Activated CD4-positive, alpha-beta memory T cell treated with anti-CD3 and anti-CD28 coated beads for 36 hours (primary cell): Measurements from ENCODE around the gene EDEM3. TPM values are rescaled to one million over a fixed set of nuclear protein-coding genes. Genes with fewer than 3 reads are reported as not detected.

ENCODE experiments used
- CTCF ChIA-PET: fragments of 350-600 bp; sonication (Branson Sonifier 250); formaldehyde crosslinking; loops from one replicate; lab custom pipeline; 2021; ENCODE audit warnings: antibody characterized with exemption, inconsistent platforms; lab: Charles Lee
- POLR2A ChIA-PET: fragments of 350-600 bp; sonication (Branson Sonifier 250); formaldehyde crosslinking; loops from one replicate; lab custom pipeline; 2021; ENCODE audit warnings: antibody characterized with exemption; lab: Charles Lee
- DNase-seq: peaks from one replicate; pipeline ENCODE4 v3.0.0-alpha.2; 2020
- H3K27ac Mint-ChIP-seq: one replicate; pipeline ENCODE4 v1.8.0; 2021; ENCODE audit warnings: mixed read lengths
- H3K27me3 Mint-ChIP-seq: one replicate; pipeline ENCODE4 v1.8.0; 2021; ENCODE audit warnings: mixed read lengths
- H3K36me3 Mint-ChIP-seq: one replicate; pipeline ENCODE4 v1.8.0; 2021; ENCODE audit warnings: mixed read lengths
- H3K4me1 Mint-ChIP-seq: one replicate; pipeline ENCODE4 v1.8.0; 2021; ENCODE audit warnings: low read depth, mixed read lengths
- H3K4me3 Mint-ChIP-seq: one replicate; pipeline ENCODE4 v1.8.0; 2021; ENCODE audit warnings: mild to moderate bottlenecking, mixed read lengths
- H3K9me3 Mint-ChIP-seq: one replicate; pipeline ENCODE4 v1.8.0; 2021; ENCODE audit warnings: mixed read lengths
- intact Hi-C: fragments of 100-400 bp; cut with micrococcal nuclease; formaldehyde crosslinking; loops from one replicate; pipeline ENCODE4 v1.15.1; 2023
- total RNA-seq, 2 experiments: library from RNA; stranded (reverse); gene quantifications; one replicate each; pipeline ENCODE4 v1.2.3, GENCODE V29; 2021

The EDEM3 gene
- total RNA-seq, 2 experiments from 2014 or later = 14.5 to 15.2 TPM

GRCh38 chr1:184753117-184753516 is 1.5 kb downstream of the EDEM3 start:
- CTCF ChIA-PET = interaction anchor here (0.7 to 2.1 kb wide), 2 partner anchors 52 to 199 kb away, joined by 3 to 13 read pairs; no protein-coding TSS in a partner anchor
- POLR2A ChIA-PET = interaction anchor here (0.5 to 3.9 kb wide), 3 partner anchors 10 to 403 kb away, joined by 3 to 15 read pairs (median 3); partner anchors contain the start of genes SWT1 and TRMT1L
- peak overlapping the region; percentile 93 for H3K4me3 Mint-ChIP-seq
- no peaks in the 10 kb centered on the region for H3K36me3 Mint-ChIP-seq
- intact Hi-C loops = loop anchor here (5.0 to 10.0 kb wide), 4 partner anchors 258 to 1281 kb away; partner anchors contain the start of genes ARPC5 and SMG7
- H3K4me1 Mint-ChIP-seq = peaks cover 45% of the 10 kb centered on the region
- peak overlapping the region; percentile 93 for H3K27ac Mint-ChIP-seq
- DNase-seq = no peak
- H3K9me3 Mint-ChIP-seq = no peaks in the 10 kb centered on the region
- no peaks in the 10 kb centered on the region for H3K27me3 Mint-ChIP-seq

GRCh38 chr1:184752656-184753055 is 2.0 kb downstream of the EDEM3 start:
- Mint-ChIP-seq H3K27ac (peak overlapping the region; percentile 93), H3K36me3 (peaks cover 2% of the 10 kb centered on the region), H3K4me3 (peak overlapping the region; percentile 93), H3K27me3 (no peaks in the 10 kb centered on the region), H3K4me1 (peaks cover 45% of the 10 kb centered on the region), H3K9me3 (no peaks in the 10 kb centered on the region)
- intact Hi-C loops = loop anchor here (5.0 to 10.0 kb wide), 4 partner anchors 258 to 1280 kb away; partner anchors contain the start of genes ARPC5 and SMG7
- no peak for DNase-seq
- ChIA-PET POLR2A (interaction anchor here (0.5 to 3.9 kb wide), 2 partner anchors 9 to 114 kb away, joined by 3 to 15 read pairs; no protein-coding TSS in a partner anchor), CTCF (interaction anchor here (0.7 to 2.7 kb wide), 3 partner anchors 53 to 229 kb away, joined by 3 to 13 read pairs (median 9); no protein-coding TSS in a partner anchor)

GRCh38 chr1:184748740-184749139 is 5.9 kb downstream of the EDEM3 start:
- CTCF ChIA-PET = no interaction called here
- H3K4me3 Mint-ChIP-seq = no peak overlapping the region

GRCh38 chr1:184747089-184747955 is 7.3 kb downstream of the EDEM3 start:
- POLR2A ChIA-PET = no interaction called here
- CTCF ChIA-PET = no interaction called here
- Mint-ChIP-seq H3K36me3 (peaks cover 2% of the 10 kb centered on the region), H3K4me3 (no peak overlapping the region), H3K27ac (no peak overlapping the region), H3K9me3 (no peaks in the 10 kb centered on the region), H3K27me3 (no peaks in the 10 kb centered on the region), H3K4me1 (peaks cover 69% of the 10 kb centered on the region)
- no peak for DNase-seq
- intact Hi-C loops = no loop called here

More at GRCh38 chr1:184748740-184749139, 5.9 kb downstream of the EDEM3 start:
- DNase-seq = no peak
- no peaks in the 10 kb centered on the region for H3K9me3 Mint-ChIP-seq
- H3K27ac Mint-ChIP-seq = no peak overlapping the region
- POLR2A ChIA-PET = interaction anchor here (0.6 kb wide), 1 partner anchor 71 kb away, joined by 3 read pairs; no protein-coding TSS in a partner anchor
- intact Hi-C loops = no loop called here
- peaks cover 71% of the 10 kb centered on the region for H3K4me1 Mint-ChIP-seq
- no peaks in the 10 kb centered on the region for H3K27me3 Mint-ChIP-seq
- peaks cover 2% of the 10 kb centered on the region for H3K36me3 Mint-ChIP-seq

- Mint-ChIP-seq H3K9me3 (no peaks in the 10 kb centered on the region), H3K4me3 (no peak overlapping the region), H3K36me3 (peaks cover 2% of the 10 kb centered on the region), H3K27me3 (no peaks in the 10 kb centered on the region), H3K27ac (peak overlapping the region; percentile 70), H3K4me1 (peaks cover 71% of the 10 kb centered on the region)
- ChIA-PET CTCF (interaction anchor here (1.3 kb wide), 1 partner anchor 9 kb away, joined by 4 read pairs; no protein-coding TSS in a partner anchor), POLR2A (interaction anchor here (1.0 kb wide), 1 partner anchor 9 kb away, joined by 8 read pairs; the partner anchor contains the start of gene EDEM3)
- DNase-seq = no peak
- intact Hi-C loops = no loop called here
Observed at GRCh38 chr1:184745929-184746638, 8.6 kb downstream of the EDEM3 start.

GRCh38 chr1:184745110-184745509 is 9.5 kb downstream of the EDEM3 start:
- Mint-ChIP-seq H3K27ac (peak overlapping the region; percentile 47), H3K4me3 (no peak overlapping the region)
- CTCF ChIA-PET = interaction anchor here (1.3 kb wide), 1 partner anchor 10 kb away, joined by 4 read pairs; no protein-coding TSS in a partner anchor

GRCh38 chr1:184743062-184743756 is 11.4 kb downstream of the EDEM3 start:
- Mint-ChIP-seq H3K36me3 (peaks cover 2% of the 10 kb centered on the region), H3K27ac (peak overlapping the region; percentile 74), H3K27me3 (no peaks in the 10 kb centered on the region), H3K4me1 (peaks cover 60% of the 10 kb centered on the region), H3K4me3 (no peak overlapping the region), H3K9me3 (no peaks in the 10 kb centered on the region)
- intact Hi-C loops = loop anchor here (1.0 to 2.0 kb wide), 3 partner anchors 12 to 124 kb away; no protein-coding TSS in a partner anchor
- CTCF ChIA-PET = interaction anchor here (1.0 kb wide), 1 partner anchor 62 kb away, joined by 3 read pairs; no protein-coding TSS in a partner anchor
- DNase-seq = no peak
- POLR2A ChIA-PET = interaction anchor here (1.9 kb wide), 1 partner anchor 11 kb away, joined by 15 read pairs; the partner anchor contains the start of gene EDEM3

More at GRCh38 chr1:184745110-184745509, 9.5 kb downstream of the EDEM3 start:
- H3K9me3 Mint-ChIP-seq = no peaks in the 10 kb centered on the region
- H3K4me1 Mint-ChIP-seq = peaks cover 69% of the 10 kb centered on the region
- H3K36me3 Mint-ChIP-seq = peaks cover 2% of the 10 kb centered on the region
- no peak for DNase-seq
- no peaks in the 10 kb centered on the region for H3K27me3 Mint-ChIP-seq
- POLR2A ChIA-PET = interaction anchor here (1.0 kb wide), 1 partner anchor 10 kb away, joined by 8 read pairs; the partner anchor contains the start of gene EDEM3
- intact Hi-C loops = no loop called here

GRCh38 chr1:184740344-184740743 is 14.3 kb downstream of the EDEM3 start:
- Mint-ChIP-seq H3K4me3 (no peak overlapping the region), H3K36me3 (peaks cover 10% of the 10 kb centered on the region), H3K27ac (no peak overlapping the region), H3K27me3 (no peaks in the 10 kb centered on the region), H3K9me3 (no peaks in the 10 kb centered on the region), H3K4me1 (peaks cover 43% of the 10 kb centered on the region)
- DNase-seq = no peak
- ChIA-PET CTCF (no interaction called here), POLR2A (no interaction called here)
- intact Hi-C loops = no loop called here

GRCh38 chr1:184739796-184740195 is 14.9 kb downstream of the EDEM3 start:
- Mint-ChIP-seq H3K4me1 (peaks cover 37% of the 10 kb centered on the region), H3K27me3 (no peaks in the 10 kb centered on the region), H3K4me3 (no peak overlapping the region), H3K27ac (no peak overlapping the region), H3K36me3 (peaks cover 14% of the 10 kb centered on the region), H3K9me3 (no peaks in the 10 kb centered on the region)
- intact Hi-C loops = no loop called here
- CTCF ChIA-PET = no interaction called here
- no peak for DNase-seq
- POLR2A ChIA-PET = no interaction called here

- no peak for DNase-seq
- ChIA-PET POLR2A (no interaction called here), CTCF (no interaction called here)
- peaks cover 30% of the 10 kb centered on the region for H3K4me1 Mint-ChIP-seq
- H3K9me3 Mint-ChIP-seq = no peaks in the 10 kb centered on the region
- peaks cover 14% of the 10 kb centered on the region for H3K36me3 Mint-ChIP-seq
- H3K27me3 Mint-ChIP-seq = no peaks in the 10 kb centered on the region
- no peak overlapping the region for H3K27ac Mint-ChIP-seq
- no peak overlapping the region for H3K4me3 Mint-ChIP-seq
- intact Hi-C loops = no loop called here
Observed at GRCh38 chr1:184739070-184739469, 15.6 kb downstream of the EDEM3 start.

- DNase-seq = no peak
- Mint-ChIP-seq H3K4me1 (peaks cover 7% of the 10 kb centered on the region), H3K27ac (no peak overlapping the region), H3K9me3 (no peaks in the 10 kb centered on the region), H3K27me3 (no peaks in the 10 kb centered on the region), H3K36me3 (peaks cover 27% of the 10 kb centered on the region), H3K4me3 (no peak overlapping the region)
- intact Hi-C loops = loop anchor here (1.0 kb wide), 1 partner anchor 17 kb away; no protein-coding TSS in a partner anchor
- ChIA-PET CTCF (interaction anchor here (0.9 kb wide), 1 partner anchor 70 kb away, joined by 3 read pairs; no protein-coding TSS in a partner anchor), POLR2A (no interaction called here)
Observed at GRCh38 chr1:184734980-184735379, 19.7 kb downstream of the EDEM3 start.
